ENCODE results near the gene AXIN1. TPM values are rescaled to one million over a fixed set of nuclear protein-coding genes. Genes with fewer than 3 reads are reported as not detected.

AXIN1 gene
- total RNA-seq, 2 donors from 2014 or later: 31.2 to 35.2 TPM

GRCh38 chr16:285146-286055 lies 67.1 kb downstream of the AXIN1 start:
- Histone ChIP-seq H3K4me1 (replicated peaks) (peaks cover 5% of the 10 kb centered on the region), H3K27me3 (replicated peaks; ENCODE audit: insufficient read depth) (peaks cover 6% of the 10 kb centered on the region), H3K9me3 (no peaks in the 10 kb centered on the region), H3K36me3 (peaks cover 3 to 6% of the 10 kb centered on the region in 2 donors), H3K4me3 (no peak overlapping the region), H3K27ac (no peak overlapping the region)
- no peak for DNase-seq (ENCODE audit: low spot score)
- intact Hi-C loops (cut with DNase I): no loop called here
- TF ChIP-seq POLR2AphosphoS5 (IDR thresholded peaks at IDR 0.05): no peak
- no peak for TF ChIP-seq POLR2A (IDR thresholded peaks at IDR 0.05)
- TF ChIP-seq CTCF (IDR thresholded peaks at IDR 0.05): no peak
- WGBS: 93% methylated on average over 46 of the region's 48 CpGs

GRCh38 chr16:284204-285120 lies 68.1 kb downstream of the AXIN1 start:
- no peak for DNase-seq (ENCODE audit: low spot score)
- Histone ChIP-seq H3K27ac (no peak overlapping the region), H3K4me1 (replicated peaks) (peaks cover 5% of the 10 kb centered on the region), H3K36me3 (no peaks in the 10 kb centered on the region), H3K9me3 (no peaks in the 10 kb centered on the region), H3K4me3 (no peak overlapping the region), H3K27me3 (replicated peaks; ENCODE audit: insufficient read depth) (peaks cover 6% of the 10 kb centered on the region)
- 92% methylated on average over 48 of the region's 52 CpGs for WGBS
- intact Hi-C loops (cut with DNase I): no loop called here
- TF ChIP-seq CTCF (IDR thresholded peaks at IDR 0.05): no peak
- TF ChIP-seq POLR2A (IDR thresholded peaks at IDR 0.05): no peak
- TF ChIP-seq POLR2AphosphoS5 (IDR thresholded peaks at IDR 0.05): no peak

- H3K27me3 ChIP-seq (replicated peaks; ENCODE audit: insufficient read depth): peaks cover 6% of the 10 kb centered on the region
- no peak within 1 kb of the TSS for H3K4me3 ChIP-seq
- H3K9me3 ChIP-seq: no peaks in the 10 kb centered on the region
- H3K36me3 ChIP-seq: no peaks in the 10 kb centered on the region
- no peak within 1 kb of the TSS for H3K27ac ChIP-seq
- 74% methylated on average over 19 of the region's 25 CpGs for WGBS
- H3K4me1 ChIP-seq (replicated peaks): peaks cover 5% of the 10 kb centered on the region
- DNase-seq (ENCODE audit: low spot score): no peak
- no peak for TF ChIP-seq POLR2A (IDR thresholded peaks at IDR 0.05)
- TF ChIP-seq POLR2AphosphoS5 (IDR thresholded peaks at IDR 0.05): no peak
- no peak for TF ChIP-seq CTCF (IDR thresholded peaks at IDR 0.05)
- intact Hi-C loops (cut with DNase I): no loop called here
Observed at GRCh38 chr16:283033-283805, 69.3 kb downstream of the AXIN1 start, which contains the start of gene PDIA2. Gene PDIA2, plus strand, starts transcription at chr16:283164. Its CDS starts 6 bp downstream, at chr16:283170.

- H3K9me3 ChIP-seq: no peaks in the 10 kb centered on the region
- peaks cover 6% of the 10 kb centered on the region for H3K27me3 ChIP-seq (replicated peaks; ENCODE audit: insufficient read depth)
- peaks cover 5% of the 10 kb centered on the region for H3K4me1 ChIP-seq (replicated peaks)
- intact Hi-C loops (cut with DNase I): no loop called here
- no peak for TF ChIP-seq POLR2AphosphoS5 (IDR thresholded peaks at IDR 0.05)
- no peak for TF ChIP-seq POLR2A (IDR thresholded peaks at IDR 0.05)
- no peak for TF ChIP-seq CTCF (IDR thresholded peaks at IDR 0.05)
- DNase-seq (ENCODE audit: low spot score): no peak
- H3K27ac ChIP-seq: no peak overlapping the region
- 72% methylated on average over 22 of the region's 22 CpGs for WGBS
- no peaks in the 10 kb centered on the region for H3K36me3 ChIP-seq
- no peak overlapping the region for H3K4me3 ChIP-seq
Observed at GRCh38 chr16:282491-282890, 70.0 kb downstream of the AXIN1 start.

All from prostate gland (tissue), 2 donors.